Activated CD8-positive, alpha-beta memory T cell treated with anti-CD3 and anti-CD28 coated beads for 1 hour (primary cell): ENCODE results near the gene WDR59.
"Not testable (repeated sequence)": the region's sequence is repeated elsewhere in the genome, so short reads cannot be mapped to it uniquely, and the experiment has no call there.

ENCODE experiments used
- DNase-seq, 2 donors: peaks; one replicate each; pipeline ENCODE4 v3.0.0-alpha.2; 2020; ENCODE audit warnings: low read depth in 1 of 2; ENCODE audit errors: extremely low read depth in 1 of 2

WDR59 gene, protein sequence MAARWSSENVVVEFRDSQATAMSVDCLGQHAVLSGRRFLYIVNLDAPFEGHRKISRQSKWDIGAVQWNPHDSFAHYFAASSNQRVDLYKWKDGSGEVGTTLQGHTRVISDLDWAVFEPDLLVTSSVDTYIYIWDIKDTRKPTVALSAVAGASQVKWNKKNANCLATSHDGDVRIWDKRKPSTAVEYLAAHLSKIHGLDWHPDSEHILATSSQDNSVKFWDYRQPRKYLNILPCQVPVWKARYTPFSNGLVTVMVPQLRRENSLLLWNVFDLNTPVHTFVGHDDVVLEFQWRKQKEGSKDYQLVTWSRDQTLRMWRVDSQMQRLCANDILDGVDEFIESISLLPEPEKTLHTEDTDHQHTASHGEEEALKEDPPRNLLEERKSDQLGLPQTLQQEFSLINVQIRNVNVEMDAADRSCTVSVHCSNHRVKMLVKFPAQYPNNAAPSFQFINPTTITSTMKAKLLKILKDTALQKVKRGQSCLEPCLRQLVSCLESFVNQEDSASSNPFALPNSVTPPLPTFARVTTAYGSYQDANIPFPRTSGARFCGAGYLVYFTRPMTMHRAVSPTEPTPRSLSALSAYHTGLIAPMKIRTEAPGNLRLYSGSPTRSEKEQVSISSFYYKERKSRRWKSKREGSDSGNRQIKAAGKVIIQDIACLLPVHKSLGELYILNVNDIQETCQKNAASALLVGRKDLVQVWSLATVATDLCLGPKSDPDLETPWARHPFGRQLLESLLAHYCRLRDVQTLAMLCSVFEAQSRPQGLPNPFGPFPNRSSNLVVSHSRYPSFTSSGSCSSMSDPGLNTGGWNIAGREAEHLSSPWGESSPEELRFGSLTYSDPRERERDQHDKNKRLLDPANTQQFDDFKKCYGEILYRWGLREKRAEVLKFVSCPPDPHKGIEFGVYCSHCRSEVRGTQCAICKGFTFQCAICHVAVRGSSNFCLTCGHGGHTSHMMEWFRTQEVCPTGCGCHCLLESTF

DNA sequence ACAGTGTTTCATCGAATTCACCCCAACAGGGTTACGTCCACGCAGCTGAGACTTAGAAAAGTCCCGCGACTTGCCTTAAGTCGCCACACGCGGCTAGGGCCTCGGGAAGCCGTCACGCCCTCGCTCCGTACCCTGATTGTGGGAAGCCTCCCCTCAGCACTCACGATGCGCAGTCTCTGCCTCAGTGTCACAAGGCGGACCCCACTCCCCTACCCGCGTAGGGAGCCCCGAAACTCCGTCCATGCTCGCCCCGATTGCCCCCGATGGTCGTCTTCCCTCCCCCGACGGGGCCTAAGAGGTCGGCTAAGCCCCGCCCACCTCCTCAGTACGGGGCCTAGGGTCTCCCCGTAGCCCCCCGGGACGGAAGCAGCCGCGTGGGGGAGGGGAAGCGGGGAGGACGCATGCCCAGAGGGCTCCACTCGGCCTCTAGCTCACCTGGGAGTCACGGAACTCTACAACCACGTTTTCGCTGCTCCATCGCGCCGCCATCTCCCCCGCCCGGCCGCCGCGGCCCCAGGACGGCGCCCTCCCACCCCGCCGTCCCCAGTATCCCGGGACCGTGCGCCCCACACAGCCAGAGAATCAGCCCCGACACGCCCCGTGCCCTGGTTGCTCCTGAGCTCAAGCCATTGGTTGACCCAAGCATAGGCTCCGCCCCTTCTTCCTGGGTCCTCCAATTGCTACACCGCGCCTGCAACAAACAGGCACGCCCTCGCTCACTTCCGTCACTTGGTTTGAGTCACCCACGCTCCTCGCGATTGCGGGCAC, at the start of gene WDR59:
Gene WDR59 (minus strand): TSS at position 595 of the 768 bp plus-strand sequence. CDS start 106 bp downstream, at position 489.
- peak; percentile 94 to 98 for DNase-seq

DNA sequence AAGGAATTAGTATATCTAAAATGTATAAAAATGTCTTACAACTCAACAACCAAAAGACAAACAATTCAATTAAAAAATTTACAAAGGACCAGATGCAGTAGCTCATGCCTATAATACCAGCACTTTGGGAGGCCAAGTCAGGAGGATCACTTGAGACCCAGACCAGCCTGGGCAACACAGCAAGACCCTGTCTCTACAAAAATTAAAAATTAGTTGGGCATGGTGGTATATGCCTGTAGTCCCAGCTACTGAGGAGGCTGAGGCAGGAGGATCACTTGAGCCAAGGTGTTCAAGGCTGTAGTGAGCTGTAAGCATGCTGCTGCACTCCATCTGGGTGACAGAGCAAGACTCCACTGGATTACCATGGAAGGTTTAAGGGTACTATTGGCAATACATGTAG, 47.7 kb upstream of the WDR59 start:
- DNase-seq = no peak

DNA sequence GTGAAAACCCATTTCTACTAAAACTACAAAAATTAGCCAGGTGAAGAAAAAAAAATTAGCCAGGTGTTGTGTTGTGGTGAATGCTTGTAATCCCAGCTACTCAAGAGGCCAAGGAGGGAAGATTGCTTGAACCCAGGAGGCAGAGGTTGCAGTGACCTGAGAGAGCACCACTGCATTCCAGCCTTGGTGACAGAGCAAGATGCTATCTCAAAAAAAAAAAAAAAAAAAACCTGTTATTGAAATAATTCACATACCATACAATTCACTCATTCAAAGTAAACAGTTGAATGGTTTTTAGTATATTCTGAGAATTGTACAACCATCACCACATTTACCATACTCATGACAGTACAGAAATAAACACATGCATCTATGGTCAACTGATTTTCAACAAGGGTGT, 44.9 kb upstream of the WDR59 start:
- no peak for DNase-seq

DNA sequence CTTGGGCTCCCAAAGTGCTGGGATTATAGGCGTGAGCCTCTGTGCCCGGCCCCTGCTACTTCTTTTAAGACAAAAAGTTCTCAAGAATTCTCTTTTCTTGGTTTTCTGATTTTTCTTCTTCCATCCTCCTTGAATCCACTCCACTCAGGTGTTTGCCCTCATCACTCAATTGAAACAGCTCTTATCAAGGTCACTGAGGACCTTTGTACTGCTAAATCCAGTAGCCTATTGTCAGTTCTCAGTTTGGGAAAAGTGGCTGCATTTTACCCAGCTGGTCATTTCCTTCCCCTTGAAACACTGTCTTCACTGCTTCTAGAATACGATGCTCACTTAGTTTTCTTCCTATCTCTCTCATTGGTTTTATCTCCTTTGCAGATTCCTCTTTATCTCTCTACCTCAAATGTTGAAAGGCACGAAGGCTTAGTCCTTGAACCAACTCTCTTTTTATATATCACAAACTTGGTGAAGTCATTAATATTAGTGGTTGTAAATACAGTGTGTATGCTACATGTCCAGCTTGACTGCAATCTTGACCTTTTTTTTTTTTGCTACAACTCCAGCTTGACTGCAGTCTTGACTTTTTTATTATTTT, 43.7 kb upstream of the WDR59 start:
- no peak for DNase-seq

DNA sequence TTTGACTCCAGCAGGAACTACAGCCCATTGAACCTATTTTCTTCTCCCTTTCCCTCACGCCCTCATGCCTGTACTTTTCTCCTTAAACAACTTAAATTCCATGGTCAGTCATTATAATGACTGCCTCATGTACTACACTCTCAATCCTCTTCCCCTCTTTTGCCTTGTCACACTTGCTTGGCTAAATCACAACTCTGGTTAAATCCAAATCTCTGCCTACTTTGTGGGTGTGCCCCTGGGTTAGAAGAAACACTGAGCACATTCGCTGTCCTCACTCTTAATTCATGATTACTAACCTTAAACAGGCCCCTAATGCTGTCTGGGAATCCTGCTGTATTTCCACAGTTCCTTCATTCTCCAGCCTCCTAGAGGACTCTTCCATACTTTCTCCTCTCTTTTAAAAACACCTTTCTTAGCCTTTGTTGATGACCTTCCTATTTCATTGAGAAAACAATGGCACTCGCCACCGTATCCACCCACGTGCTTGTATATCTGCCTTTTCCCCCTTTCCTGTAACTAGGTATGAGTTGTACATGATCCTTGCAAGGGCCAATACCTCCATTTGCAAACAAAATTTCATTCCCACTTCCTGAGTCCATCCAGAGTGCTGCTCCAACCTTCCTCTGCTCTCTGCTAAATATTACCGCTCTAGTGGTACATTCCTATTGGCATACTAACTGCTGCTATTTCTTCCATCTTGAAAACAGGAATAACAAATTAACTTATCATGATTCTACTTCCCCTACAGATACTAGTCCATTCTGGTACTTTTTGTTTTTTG, 42.8 kb upstream of the WDR59 start:
- no peak for DNase-seq

DNA sequence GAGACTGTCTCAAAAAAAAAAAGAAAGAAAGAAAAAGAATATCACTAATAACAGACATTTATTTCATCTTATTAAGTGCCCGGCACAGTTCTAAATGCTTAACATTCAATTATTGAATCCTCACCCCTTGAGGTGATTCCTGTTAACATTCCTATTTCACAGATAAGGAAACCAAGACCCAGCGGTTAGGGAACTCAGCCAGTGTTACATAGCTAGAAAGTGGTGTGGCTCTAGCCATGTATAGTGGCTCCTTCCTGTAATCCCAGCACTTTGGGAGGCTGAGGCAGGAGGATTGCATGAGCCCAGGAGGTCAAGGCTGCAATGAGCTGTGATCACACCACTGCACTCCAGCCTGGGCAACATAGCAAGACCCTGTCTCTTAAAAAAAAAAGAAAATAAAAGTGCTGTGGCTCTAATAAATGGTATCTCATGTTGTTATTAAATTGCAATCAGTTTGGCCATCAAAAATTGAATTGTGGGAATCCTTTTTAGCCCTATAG, 42.0 kb upstream of the WDR59 start:
- no peak for DNase-seq

DNA sequence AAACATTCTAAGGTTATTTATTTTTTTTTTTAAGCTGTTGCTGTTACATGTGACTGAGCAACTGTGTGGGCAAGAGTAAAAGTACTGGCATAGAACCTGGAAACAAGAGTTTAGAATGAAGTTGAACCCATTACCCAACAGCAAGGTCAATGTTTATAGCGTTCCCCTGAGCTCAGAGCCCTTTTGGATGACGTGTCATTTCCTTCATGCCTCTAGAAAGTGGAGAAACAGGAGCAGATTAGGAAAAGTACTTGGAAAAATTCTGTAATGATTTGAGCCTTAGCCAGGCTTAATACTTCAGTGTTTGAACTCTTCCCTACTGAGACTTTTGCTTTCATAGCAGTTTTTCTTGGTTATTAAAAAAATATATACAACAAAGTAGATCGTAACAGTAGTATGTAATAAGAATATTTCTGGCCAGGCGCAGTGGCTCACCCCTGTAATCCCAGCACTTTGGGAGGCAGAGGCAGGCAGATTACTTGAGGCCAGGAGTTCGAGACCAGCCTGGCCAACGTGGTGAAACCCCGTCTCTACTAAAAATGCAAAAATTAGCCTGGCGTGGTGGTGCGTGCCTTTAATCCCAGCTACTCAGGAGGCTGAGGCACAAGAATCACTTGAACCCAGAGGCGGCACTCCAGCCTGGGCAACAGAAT, 41.4 kb upstream of the WDR59 start:
- not testable (repeated sequence) for DNase-seq

DNA sequence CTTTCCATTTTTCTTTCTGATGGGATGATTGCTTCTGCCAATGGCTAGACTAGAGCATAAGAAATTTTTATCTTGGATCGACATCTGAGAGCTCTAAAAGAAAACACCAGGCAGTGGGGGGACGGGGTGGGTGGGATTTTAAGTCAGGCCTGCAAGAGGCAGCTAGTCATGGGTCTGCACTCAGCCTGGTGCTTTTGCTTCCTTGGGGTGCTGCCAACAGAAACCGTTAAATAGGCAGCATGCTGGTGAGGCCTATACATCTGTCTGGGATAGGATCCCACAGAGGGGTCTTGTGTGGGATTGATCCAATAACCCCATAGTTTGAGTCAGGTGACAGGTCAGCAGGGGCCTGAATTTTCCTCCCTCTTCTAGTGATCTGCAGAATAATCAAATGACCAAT, 40.8 kb upstream of the WDR59 start:
- DNase-seq = no peak

DNA sequence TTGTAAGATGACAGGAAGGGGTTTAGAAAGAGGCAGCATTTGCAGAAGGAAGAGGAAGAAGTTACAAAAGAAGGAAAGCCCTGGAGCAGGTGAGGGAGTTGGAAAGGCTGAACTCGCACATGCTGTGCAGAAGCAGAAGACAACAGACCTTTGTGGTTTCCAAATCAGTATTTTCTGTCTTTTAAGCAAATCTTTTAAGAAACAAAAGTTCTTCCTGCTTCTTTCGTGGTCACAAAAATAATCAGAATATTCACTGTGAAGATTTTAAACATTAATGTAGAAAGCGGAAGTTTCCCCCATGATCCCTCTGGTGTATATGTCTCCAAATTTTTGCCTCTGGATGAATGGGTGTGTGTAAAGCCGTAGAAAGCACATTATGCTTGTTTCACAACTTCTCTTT, 39.7 kb upstream of the WDR59 start:
- no peak for DNase-seq

DNA sequence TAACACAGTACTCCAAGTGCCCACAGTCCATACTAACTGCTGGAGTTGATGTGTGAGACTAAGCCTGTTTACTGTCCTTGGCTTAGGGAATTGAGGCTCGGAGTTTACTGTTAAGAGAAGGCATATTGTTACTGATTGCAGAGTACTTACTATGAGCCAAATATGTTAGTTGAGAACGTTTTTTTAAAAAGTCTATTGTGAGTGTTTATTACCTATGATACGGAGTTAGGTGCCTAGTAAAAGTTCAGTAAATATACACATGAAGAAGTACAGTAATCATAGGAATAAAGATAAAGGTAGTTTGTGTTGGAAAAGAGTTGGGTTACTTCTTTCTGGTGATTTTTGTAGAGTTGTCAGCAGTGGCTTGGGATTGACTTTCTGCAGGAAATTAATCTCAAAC, 39.3 kb upstream of the WDR59 start:
- no peak for DNase-seq

DNA sequence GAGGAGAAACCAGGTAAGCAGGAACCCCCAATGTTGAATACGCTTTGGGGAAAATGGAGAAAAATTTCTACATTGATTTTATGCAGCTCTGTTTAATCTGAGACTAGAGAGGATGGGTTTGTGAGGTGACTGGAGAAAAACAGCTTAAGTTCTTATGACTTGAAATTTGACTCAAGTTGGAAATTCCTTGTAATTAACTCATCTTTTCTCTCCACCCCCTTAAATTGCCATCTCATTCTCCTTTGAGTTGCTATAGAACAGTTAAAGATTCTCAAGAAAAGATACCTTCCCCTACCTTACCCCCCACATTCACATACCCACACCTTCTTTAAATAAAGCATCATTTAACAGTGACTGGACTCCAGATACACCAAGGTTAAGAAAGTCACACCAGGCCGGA, 38.1 kb upstream of the WDR59 start:
- no peak for DNase-seq

DNA sequence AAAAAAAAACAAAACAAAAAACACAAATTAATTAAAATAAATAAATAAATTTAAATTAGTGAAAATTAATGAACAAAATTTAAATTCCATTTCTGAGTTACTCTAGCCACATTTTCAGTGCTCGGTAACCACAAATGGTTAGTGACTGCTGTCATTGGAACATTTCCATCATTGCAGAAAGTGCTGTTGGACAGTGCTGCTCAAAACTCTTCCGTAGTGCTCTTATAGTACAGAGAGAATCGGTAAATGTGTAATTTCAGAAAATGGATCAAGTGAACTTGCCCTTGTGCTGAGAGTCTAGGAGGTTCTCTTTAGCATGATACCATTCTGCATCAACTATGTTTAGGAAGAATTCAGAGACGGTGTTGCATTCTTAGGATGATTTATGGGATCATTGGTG, 37.6 kb upstream of the WDR59 start:
- DNase-seq = no peak

DNA sequence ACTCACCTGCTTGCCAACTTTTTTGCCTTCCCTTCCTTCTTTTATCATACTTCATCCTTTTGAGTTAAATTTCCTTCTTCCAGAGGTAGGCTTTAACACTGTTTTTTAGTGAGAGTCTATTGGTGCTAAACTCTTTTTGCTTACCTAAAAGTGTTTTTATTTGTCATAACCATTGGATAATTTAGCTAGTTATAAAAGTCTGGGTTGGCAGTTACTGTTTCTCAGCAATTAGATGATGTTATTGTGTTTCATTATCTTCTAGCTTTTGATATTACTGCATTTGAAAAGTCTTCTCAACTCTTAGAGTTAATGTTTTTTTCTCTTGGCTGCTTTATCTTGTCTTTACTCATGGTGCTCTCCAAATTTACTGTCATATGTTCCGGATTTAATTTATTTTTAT, 36.5 kb upstream of the WDR59 start:
- no peak for DNase-seq

DNA sequence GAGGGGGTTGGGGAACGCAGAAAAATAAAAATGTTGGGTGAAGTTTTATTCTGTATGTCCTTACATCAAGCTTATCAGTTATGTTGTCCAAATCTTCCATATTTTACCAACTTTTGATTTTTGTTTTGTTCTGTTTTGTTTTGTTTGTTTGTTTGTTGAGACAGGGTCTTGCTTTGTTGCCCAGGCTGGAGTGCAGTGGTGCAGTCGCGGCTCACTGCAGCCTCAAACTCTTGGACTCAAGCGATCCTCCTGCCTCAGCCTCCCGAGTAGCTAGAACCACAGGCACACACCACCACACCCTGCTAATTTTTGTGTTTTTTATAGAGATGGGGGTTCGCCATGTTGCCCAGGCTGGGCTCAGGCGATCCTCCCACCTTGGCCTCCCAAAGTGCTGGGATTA, 34.7 kb upstream of the WDR59 start:
- no peak for DNase-seq

DNA sequence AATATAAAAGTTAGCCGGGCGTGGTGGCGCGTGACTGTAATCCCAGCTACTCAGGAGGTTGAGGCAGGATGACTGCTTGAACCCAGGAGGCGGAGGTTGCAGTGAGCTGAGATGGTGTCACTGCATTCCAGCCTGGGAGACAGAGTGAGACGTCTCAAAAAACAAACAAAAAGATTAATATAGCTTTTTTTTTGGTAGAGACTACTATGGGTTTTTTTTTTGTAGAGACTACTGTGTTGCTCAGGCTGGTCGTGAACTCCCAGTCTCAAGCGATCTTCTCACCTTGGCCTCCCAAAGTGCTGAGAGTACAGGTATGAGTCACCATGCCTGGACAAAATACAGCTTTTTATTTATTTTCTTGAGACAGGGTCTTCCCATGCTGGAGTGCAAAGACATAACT, 34.1 kb upstream of the WDR59 start:
- no peak for DNase-seq

DNA sequence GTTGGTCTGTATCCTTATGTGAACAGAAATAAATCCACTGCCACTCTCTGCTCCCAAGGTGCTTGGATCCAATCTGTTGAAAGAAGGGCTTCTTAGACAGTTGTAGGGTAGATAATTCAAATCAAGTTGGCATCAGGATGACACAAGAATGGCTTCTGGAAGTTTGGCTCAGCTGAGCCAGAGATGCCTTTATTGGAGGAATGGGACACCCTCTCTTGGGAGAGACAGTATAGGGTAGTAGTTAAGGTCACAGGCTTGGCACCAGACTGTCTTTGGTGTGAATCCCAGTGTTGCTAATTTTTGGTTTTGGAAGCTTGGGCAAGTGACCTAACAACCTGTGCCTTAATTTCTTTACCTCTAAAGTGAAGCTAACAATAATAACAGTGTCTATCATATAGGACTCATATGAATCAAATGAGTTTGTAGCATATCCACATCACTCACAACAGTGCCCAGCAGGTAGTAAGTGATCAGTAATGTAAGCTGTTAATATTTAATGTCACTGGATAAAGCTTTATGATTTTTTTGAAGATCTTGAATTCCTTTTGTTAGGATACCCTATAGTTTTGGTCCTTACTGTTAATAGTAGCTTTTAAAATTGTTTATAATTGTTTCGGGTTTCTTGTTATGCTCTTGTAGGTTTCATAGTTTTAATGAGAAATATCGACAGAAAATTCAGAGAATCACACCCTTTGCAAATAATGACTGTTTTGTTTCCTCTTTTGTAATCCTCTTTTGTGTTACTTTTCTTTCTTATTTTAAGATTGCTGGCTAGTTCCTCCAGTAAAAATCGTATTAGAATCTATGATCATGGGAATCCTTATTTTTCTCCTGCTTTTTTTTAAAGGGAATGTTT, 33.0 kb upstream of the WDR59 start:
- no peak for DNase-seq

DNA sequence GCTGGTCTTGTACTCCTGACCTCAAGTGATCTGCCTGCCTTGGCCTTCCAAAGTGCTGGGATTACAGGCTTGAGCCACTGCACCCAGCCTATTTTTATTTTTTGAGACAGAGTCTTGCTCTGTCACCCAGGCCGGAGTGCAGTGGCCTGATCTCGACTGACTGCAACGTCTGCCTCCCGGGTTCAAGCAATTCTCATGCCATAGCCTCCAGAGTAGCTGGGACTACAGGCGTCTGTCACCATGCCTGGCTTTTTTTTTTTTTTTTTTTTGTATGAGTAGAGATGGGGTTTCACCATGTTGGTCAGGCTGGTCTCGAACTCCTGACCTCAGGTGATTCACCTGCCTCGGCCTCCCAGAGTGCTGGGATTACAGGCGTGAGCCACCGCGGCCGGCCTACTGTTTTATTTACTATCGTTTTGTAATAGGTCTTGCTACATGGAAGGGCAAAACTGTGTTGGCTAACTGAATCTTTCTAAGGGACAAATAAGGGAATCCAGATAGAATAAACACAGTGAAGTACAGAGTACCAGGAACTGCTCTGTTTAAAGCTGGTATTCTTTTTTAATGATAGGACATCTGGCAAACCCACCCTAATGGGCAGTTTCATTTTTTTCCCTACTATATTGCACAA, 31.6 kb upstream of the WDR59 start:
- DNase-seq = not testable (repeated sequence)

DNA sequence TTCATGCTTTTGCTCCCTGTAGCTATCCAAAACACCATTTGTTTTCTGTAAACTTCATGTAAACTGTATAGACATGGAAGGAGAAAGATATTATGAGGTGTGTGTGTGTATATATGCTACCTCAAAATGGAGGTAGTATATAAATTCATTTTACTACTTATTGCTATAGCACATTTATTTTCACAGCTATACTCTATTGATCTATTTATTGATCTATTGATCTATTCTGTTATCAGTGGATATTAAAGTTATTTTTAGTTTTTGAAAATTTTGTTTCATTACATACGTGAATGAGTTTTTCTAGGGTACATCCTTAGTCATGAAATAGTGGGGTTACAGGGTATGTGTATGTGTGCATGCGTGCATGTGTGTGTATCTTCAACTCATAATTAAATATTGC, 29.4 kb upstream of the WDR59 start:
- no peak for DNase-seq
